Smooth muscle cell (in vitro differentiated cells): Measurements from ENCODE around the gene ALLC. TPM values are rescaled to one million over a fixed set of nuclear protein-coding genes. Genes with fewer than 3 reads are reported as not detected.

Source experiments
- DNase-seq: peaks from one replicate; lab custom pipeline; 2025; ENCODE audit not compliant: unreplicated experiment; lab: John Stamatoyannopoulos, UW
- H2AFZ ChIP-seq: fragments of 200-600 bp; sonication (generic); 2 replicates; pipeline ENCODE4 v1.6.0; 2016; ENCODE audit warnings: antibody characterized with exemption, low read depth, mild to moderate bottlenecking
- H3F3A ChIP-seq: fragments of 200-600 bp; sonication (generic); 2 replicates; pipeline ENCODE4 v1.6.0; 2017; ENCODE audit warnings: antibody characterized with exemption, low read depth
- H3K27ac ChIP-seq: fragments of 200-600 bp; sonication (generic); 2 replicates; pipeline ENCODE4 v1.5.1; 2016; ENCODE audit warnings: low read depth, mild to moderate bottlenecking
- H3K27me3 ChIP-seq: fragments of 200-600 bp; sonication (generic); 2 replicates; pipeline ENCODE4 v1.6.1; 2016; ENCODE audit warnings: low read depth, mild to moderate bottlenecking
- H3K36me3 ChIP-seq: fragments of 200-600 bp; sonication (generic); 2 replicates; pipeline ENCODE4 v1.5.1; 2016; ENCODE audit warnings: low read depth
- H3K4me1 ChIP-seq: fragments of 200-600 bp; sonication (generic); 2 replicates; pipeline ENCODE4 v1.5.1; 2016; ENCODE audit warnings: low read depth
- H3K4me2 ChIP-seq: fragments of 200-600 bp; sonication (generic); 2 replicates; pipeline ENCODE4 v1.6.0; 2016; ENCODE audit warnings: mild to moderate bottlenecking
- H3K4me3 ChIP-seq: fragments of 200-600 bp; sonication (generic); 2 replicates; pipeline ENCODE4 v1.5.1; 2016; ENCODE audit warnings: mild to moderate bottlenecking
- H3K79me2 ChIP-seq: fragments of 200-600 bp; sonication (generic); 2 replicates; pipeline ENCODE4 v1.6.0; 2016; ENCODE audit warnings: low read depth, mild to moderate bottlenecking
- H3K9ac ChIP-seq: fragments of 200-600 bp; sonication (generic); 2 replicates; pipeline ENCODE4 v1.6.0; 2016; ENCODE audit warnings: low read depth
- H3K9me3 ChIP-seq: fragments of 200-600 bp; sonication (generic); replicated peaks from 2 replicates; pipeline ENCODE4 v1.5.1; 2016; ENCODE audit warnings: low read depth
- H4K20me1 ChIP-seq: fragments of 200-600 bp; sonication (generic); 2 replicates; pipeline ENCODE4 v1.6.0; 2016; ENCODE audit warnings: low read depth
- WGBS: methylation state at CpG from one replicate; pipeline ENCODE4 v1.1.7; 2016; ENCODE audit warnings: low lambda C conversion rate; 5-methylcytosine and 5-hydroxymethylcytosine counted together
- polyA plus RNA-seq: library from polyadenylated mRNA; unstranded; fragments of >200 nt; fragmentation: Nextera tagmentation; extraction: Ambion mirVana; gene quantifications from 2 replicates; pipeline ENCODE4 v1.2.1, GENCODE V29; 2016
- total RNA-seq: library from RNA; depleted of rRNA; stranded (reverse); fragments of >200 nt; gene quantifications from 2 replicates; pipeline ENCODE4 v1.2.3, GENCODE V29; 2014
- TF ChIP-seq, protein P1 (sequence below): fragments of 200-600 bp; sonication (generic); IDR thresholded peaks from 2 replicates; pipeline ENCODE4 v1.5.1; 2017; ENCODE audit warnings: borderline replicate concordance, mild to moderate bottlenecking, antibody characterized with exemption; ENCODE audit not compliant: insufficient read depth, poor library complexity, severe bottlenecking

The ALLC gene
- total and polyA plus RNA-seq, 2 experiments from 2014 or later = not detected

DNA sequence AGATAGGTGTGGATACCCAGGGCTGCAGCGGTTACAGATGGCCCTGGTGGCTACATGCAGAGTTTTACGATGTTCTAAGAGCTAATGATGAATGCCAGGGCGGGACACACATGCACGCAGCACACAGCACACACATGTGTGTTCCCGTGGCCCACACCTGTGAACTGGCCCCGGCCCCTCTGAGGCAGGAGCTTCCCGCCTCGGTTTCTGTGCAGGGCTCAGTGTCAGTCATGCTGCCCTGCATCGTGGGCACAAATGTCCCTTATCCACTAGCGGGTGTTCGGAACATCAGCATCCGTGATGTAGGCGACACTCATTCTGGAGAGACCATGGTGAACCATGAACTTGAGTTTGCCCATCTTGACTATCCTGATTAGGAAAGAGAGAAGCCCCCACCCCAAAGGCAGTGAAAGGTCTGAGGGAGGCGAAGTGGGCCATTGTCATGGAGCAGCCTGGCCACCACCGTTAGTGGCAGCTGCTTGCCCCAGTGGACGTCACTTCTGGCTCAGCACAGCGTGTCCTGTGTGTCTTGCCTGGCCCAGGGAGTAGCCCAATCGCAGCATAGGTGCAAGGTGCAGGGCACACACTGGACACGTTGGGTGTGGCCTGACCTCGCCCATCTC lies 89.1 kb downstream of the ALLC start:
- DNase-seq = no peak
- TF ChIP-seq, protein P1, sequence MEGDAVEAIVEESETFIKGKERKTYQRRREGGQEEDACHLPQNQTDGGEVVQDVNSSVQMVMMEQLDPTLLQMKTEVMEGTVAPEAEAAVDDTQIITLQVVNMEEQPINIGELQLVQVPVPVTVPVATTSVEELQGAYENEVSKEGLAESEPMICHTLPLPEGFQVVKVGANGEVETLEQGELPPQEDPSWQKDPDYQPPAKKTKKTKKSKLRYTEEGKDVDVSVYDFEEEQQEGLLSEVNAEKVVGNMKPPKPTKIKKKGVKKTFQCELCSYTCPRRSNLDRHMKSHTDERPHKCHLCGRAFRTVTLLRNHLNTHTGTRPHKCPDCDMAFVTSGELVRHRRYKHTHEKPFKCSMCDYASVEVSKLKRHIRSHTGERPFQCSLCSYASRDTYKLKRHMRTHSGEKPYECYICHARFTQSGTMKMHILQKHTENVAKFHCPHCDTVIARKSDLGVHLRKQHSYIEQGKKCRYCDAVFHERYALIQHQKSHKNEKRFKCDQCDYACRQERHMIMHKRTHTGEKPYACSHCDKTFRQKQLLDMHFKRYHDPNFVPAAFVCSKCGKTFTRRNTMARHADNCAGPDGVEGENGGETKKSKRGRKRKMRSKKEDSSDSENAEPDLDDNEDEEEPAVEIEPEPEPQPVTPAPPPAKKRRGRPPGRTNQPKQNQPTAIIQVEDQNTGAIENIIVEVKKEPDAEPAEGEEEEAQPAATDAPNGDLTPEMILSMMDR = no peak
- WGBS = 90% methylated on average over 20 of the region's 20 CpGs

DNA sequence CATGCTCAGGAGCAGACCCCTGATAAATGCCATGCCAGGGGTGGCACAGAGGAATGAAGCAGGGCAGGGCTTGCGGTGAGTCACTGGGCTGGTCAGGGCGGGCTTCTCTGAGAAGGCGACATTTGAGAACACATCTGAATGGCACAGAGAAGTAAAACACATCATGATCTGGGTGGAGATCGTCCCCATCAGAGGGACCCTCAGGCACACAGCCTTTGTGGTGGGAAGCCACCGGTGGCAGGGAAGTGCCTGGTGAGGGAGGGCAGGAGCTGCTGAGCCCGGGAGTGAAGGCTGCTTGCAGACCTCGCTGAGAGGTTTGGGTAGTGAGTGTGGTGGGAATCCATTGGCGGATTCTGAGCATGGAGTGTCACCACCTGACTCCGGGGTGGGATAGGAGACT lies 89.8 kb downstream of the ALLC start:
- WGBS = 91% methylated on average over 9 of the region's 9 CpGs
- TF ChIP-seq, protein P1 = no peak

More for the DNA sequence above, 89.1 kb downstream of the ALLC start:
- no peaks in the 10 kb centered on the region for H3F3A ChIP-seq
- H2AFZ ChIP-seq = no peak overlapping the region
- H3K4me3 ChIP-seq = no peak overlapping the region
- H3K4me2 ChIP-seq = no peak overlapping the region
- H3K4me1 ChIP-seq = no peaks in the 10 kb centered on the region
- no peaks in the 10 kb centered on the region for H3K36me3 ChIP-seq
- H3K27me3 ChIP-seq = no peaks in the 10 kb centered on the region
- no peaks in the 10 kb centered on the region for H3K9me3 ChIP-seq
- H3K79me2 ChIP-seq = no peaks in the 10 kb centered on the region
- H4K20me1 ChIP-seq = no peaks in the 10 kb centered on the region
- no peak overlapping the region for H3K9ac ChIP-seq
- H3K27ac ChIP-seq = no peak overlapping the region

DNA sequence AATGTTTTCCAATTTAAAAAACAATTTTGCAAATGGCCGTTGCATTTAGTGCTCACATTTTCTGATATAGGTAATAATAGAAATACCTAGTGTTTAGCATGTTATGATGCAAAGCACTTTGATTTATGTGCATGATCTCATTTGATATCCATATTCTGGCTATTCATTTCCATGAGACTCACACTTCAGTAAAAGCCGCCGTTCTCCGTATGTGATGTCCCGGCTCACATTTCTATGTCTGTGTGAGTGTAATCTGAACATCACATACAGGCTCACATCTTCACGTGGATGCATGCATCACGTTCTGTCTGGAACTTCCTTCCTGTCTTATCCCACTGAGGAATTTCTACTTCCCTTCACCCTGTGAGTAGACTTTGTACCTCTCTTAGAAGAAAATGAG lies 91.2 kb downstream of the ALLC start:
- no peaks in the 10 kb centered on the region for H4K20me1 ChIP-seq
- H3K27me3 ChIP-seq = peaks cover 7% of the 10 kb centered on the region
- no peaks in the 10 kb centered on the region for H3K36me3 ChIP-seq
- H3K4me2 ChIP-seq = no peak overlapping the region
- no peak overlapping the region for H3K4me3 ChIP-seq
- 95% methylated on average over 7 of the region's 7 CpGs for WGBS
- no peak overlapping the region for H3K27ac ChIP-seq
- no peaks in the 10 kb centered on the region for H3K4me1 ChIP-seq
- no peak overlapping the region for H2AFZ ChIP-seq
- no peak for DNase-seq
- H3K9me3 ChIP-seq = no peaks in the 10 kb centered on the region
- H3K9ac ChIP-seq = no peak overlapping the region
- TF ChIP-seq, protein P1 = no peak
- no peaks in the 10 kb centered on the region for H3K79me2 ChIP-seq
- no peaks in the 10 kb centered on the region for H3F3A ChIP-seq

More for the DNA sequence above, 89.8 kb downstream of the ALLC start:
- no peak overlapping the region for H3K4me2 ChIP-seq
- H3K4me1 ChIP-seq = no peaks in the 10 kb centered on the region
- H3F3A ChIP-seq = no peaks in the 10 kb centered on the region
- no peak overlapping the region for H3K27ac ChIP-seq
- no peaks in the 10 kb centered on the region for H4K20me1 ChIP-seq
- H3K9ac ChIP-seq = no peak overlapping the region
- H3K4me3 ChIP-seq = no peak overlapping the region
- DNase-seq = no peak
- H3K27me3 ChIP-seq = no peaks in the 10 kb centered on the region
- H2AFZ ChIP-seq = no peak overlapping the region
- no peaks in the 10 kb centered on the region for H3K9me3 ChIP-seq
- no peaks in the 10 kb centered on the region for H3K79me2 ChIP-seq
- H3K36me3 ChIP-seq = no peaks in the 10 kb centered on the region

DNA sequence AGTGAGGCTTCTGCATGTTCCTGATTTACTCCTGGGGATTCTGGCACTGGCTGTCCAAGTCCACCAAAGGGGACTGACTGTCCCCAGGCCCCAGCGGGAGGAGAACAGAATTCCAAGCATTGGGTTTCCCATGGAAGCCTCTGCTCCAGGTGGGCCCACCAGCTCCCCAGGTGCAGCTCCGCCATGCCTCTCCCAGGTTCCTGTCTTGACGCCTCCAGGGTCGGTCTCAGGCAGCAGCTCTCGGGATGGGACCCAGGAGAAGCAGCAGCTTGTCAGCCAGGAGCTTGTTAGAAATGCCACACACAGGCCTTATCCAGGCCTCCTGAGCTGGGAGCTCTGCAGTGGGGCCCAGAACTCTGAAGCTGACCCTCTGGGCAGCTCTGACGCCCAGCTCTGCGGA lies 93.3 kb downstream of the ALLC start:
- Histone ChIP-seq H3K27me3 (peaks cover 7% of the 10 kb centered on the region), H3K9me3 (no peaks in the 10 kb centered on the region), H3K4me2 (no peak overlapping the region), H3K79me2 (no peaks in the 10 kb centered on the region), H3K4me3 (no peak overlapping the region), H3K4me1 (no peaks in the 10 kb centered on the region), H2AFZ (no peak overlapping the region), H3F3A (no peaks in the 10 kb centered on the region), H3K27ac (no peak overlapping the region), H3K36me3 (no peaks in the 10 kb centered on the region), H3K9ac (no peak overlapping the region), H4K20me1 (no peaks in the 10 kb centered on the region)
- TF ChIP-seq, protein P1 = no peak
- 88% methylated on average over 7 of the region's 7 CpGs for whole genome bisulfite sequencing
- DNase-seq = no peak
